Measurements from ENCODE around the gene NXNL1.
"Not testable (repeated sequence)": the region's sequence is repeated elsewhere in the genome, so short reads cannot be mapped to it uniquely, and the experiment has no call there.

Gene NXNL1

GRCh38 chr19:17460372-17461230, at the start of gene NXNL1:
Gene NXNL1 (minus strand): TSS chr19:17460926. CDS start chr19:17460869, 57 bp downstream.
- no peak for DNase-seq (ENCODE audit: low spot score)
- H3K4me3 ChIP-seq = no peak within 1 kb of the TSS
- TF ChIP-seq CTCF (IDR thresholded peaks at IDR 0.05) = no peak
- H3K27ac ChIP-seq = no peak within 1 kb of the TSS

- DNase-seq (ENCODE audit: low spot score) = not testable (repeated sequence)
- H3K27ac ChIP-seq = peak overlapping the region in 1 of 2 donors; percentile 69
These were observed 47.8 kb upstream of the NXNL1 start for GRCh38 chr19:17508558-17508933.

GRCh38 chr19:17506745-17507144, 46.0 kb upstream of the NXNL1 start:
- TF ChIP-seq CTCF (IDR thresholded peaks at IDR 0.05) = no peak
- Histone ChIP-seq H3K27ac (no peak overlapping the region), H3K4me3 (no peak overlapping the region)
- DNase-seq (ENCODE audit: low spot score) = no peak

More at GRCh38 chr19:17508558-17508933, 47.8 kb upstream of the NXNL1 start:
- not testable (repeated sequence) for H3K4me3 ChIP-seq

- Histone ChIP-seq H3K4me3 (no peak overlapping the region), H3K27ac (peak overlapping the region in 1 of 2 donors; percentile 22)
- DNase-seq (ENCODE audit: low spot score) = no peak
- TF ChIP-seq CTCF (IDR thresholded peaks at IDR 0.05) = no peak
These were observed 44.5 kb upstream of the NXNL1 start for GRCh38 chr19:17505223-17505622.

GRCh38 chr19:17504456-17504855, 43.7 kb upstream of the NXNL1 start:
- no peak for TF ChIP-seq CTCF (IDR thresholded peaks at IDR 0.05)
- no peak for DNase-seq (ENCODE audit: low spot score)
- H3K27ac ChIP-seq = no peak overlapping the region
- no peak overlapping the region for H3K4me3 ChIP-seq

GRCh38 chr19:17504030-17504429, 43.3 kb upstream of the NXNL1 start:
- Histone ChIP-seq H3K4me3 (no peak overlapping the region), H3K27ac (no peak overlapping the region)
- no peak for TF ChIP-seq CTCF (IDR thresholded peaks at IDR 0.05)
- DNase-seq (ENCODE audit: low spot score) = no peak

GRCh38 chr19:17503240-17503639, 42.5 kb upstream of the NXNL1 start:
- Histone ChIP-seq H3K27ac (no peak overlapping the region), H3K4me3 (no peak overlapping the region)
- TF ChIP-seq CTCF (IDR thresholded peaks at IDR 0.05) = no peak
- DNase-seq (ENCODE audit: low spot score) = no peak
